ENCODE results near the gene HOXB9. TPM values are rescaled to one million over a fixed set of nuclear protein-coding genes. Genes with fewer than 3 reads are reported as not detected.

The HOXB9 gene
- total RNA-seq, 1 experiment from 2014 or later, result not detected

- Histone ChIP-seq H3K79me2 (ENCODE audit: insufficient read depth, low read length) (no peaks in the 10 kb centered on the region), H4K20me1 (ENCODE audit: control insufficient read depth, insufficient read depth, insufficient read length) (peaks cover 2% of the 10 kb centered on the region), H3K27ac (ENCODE audit: insufficient read length, low read depth, low read length) (no peak overlapping the region)
These were observed 50.3 kb downstream of the HOXB9 start for GRCh38 chr17:48575673-48576478.

More at GRCh38 chr17:48575673-48576478, 50.3 kb downstream of the HOXB9 start:
- no peak overlapping the region for H3K14ac ChIP-seq (ENCODE audit: insufficient read depth, low read length)
- no peak for TF ChIP-seq CTCF (conservative IDR thresholded peaks at IDR 0.05)
- Mint-ChIP-seq H3K4me3 (no peak overlapping the region), H3K9me3 (peaks cover 7 to 16% of the 10 kb centered on the region in 2 experiments; a peak in 4 of 5 replicates), H3K27ac (no peak overlapping the region), H3K27me3 (ENCODE audit: low read depth) (peaks cover 29% of the 10 kb centered on the region), H3K4me1 (peaks cover 2 to 28% of the 10 kb centered on the region in 2 experiments), H3K36me3 (ENCODE audit: insufficient read depth in 1 of 3, low read depth in 3 of 3) (no peaks in the 10 kb centered on the region; a peak in 2 of 7 replicates)
- H3K9ac ChIP-seq (ENCODE audit: extremely low read depth, insufficient read length, low read length), result no peak overlapping the region
- no peak overlapping the region for H4K8ac ChIP-seq (replicated peaks; ENCODE audit: insufficient read length, low read depth, low read length)
- no peak overlapping the region for H3K4me2 ChIP-seq (ENCODE audit: insufficient read depth, insufficient read length, low read length)
- H3K23ac ChIP-seq (ENCODE audit: insufficient read length, low read depth, low read length), result no peak overlapping the region
- no peak overlapping the region for H3K18ac ChIP-seq (ENCODE audit: insufficient read length, low read depth, low read length)
- no peak overlapping the region for H2BK5ac ChIP-seq (ENCODE audit: insufficient read length, low read length)
- H3K79me1 ChIP-seq (ENCODE audit: insufficient read depth, low read depth, low read length, poor library complexity, severe bottlenecking), result no peaks in the 10 kb centered on the region
- H3K4ac ChIP-seq (ENCODE audit: low read depth, low read length), result no peak overlapping the region
- no peak overlapping the region for H2BK12ac ChIP-seq (ENCODE audit: insufficient read length, low read depth, low read length)
- no peak overlapping the region for H3T11ph ChIP-seq (ENCODE audit: low read length)
- no peaks in the 10 kb centered on the region for H3K4me1 ChIP-seq (ENCODE audit: insufficient read depth, low read length)
- no peak overlapping the region for H2AK5ac ChIP-seq (ENCODE audit: insufficient read length, low read length)
- no peak overlapping the region for H4K91ac ChIP-seq (ENCODE audit: insufficient read length, low read depth, low read length)
- DNase-seq, result no peak
- H2BK120ac ChIP-seq (ENCODE audit: low read depth, low read length, poor library complexity, severe bottlenecking), result no peak overlapping the region
- H3K23me2 ChIP-seq (ENCODE audit: insufficient read length, low read depth, low read length, poor library complexity, severe bottlenecking), result no peaks in the 10 kb centered on the region
- H3K56ac ChIP-seq (ENCODE audit: insufficient read length, low read depth, low read length), result no peak overlapping the region
- H4K5ac ChIP-seq (ENCODE audit: insufficient read length, low read depth, low read length), result no peak overlapping the region
- no CpG with 5 or more reads among the region's 22 CpGs for WGBS (ENCODE audit: extremely low coverage, insufficient read length, low lambda C conversion rate)
- peaks cover 96% of the 10 kb centered on the region for H3K27me3 ChIP-seq (ENCODE audit: insufficient read depth, low read length)
- H3K9me3 ChIP-seq (ENCODE audit: control insufficient read depth, low read depth, low read length), result no peaks in the 10 kb centered on the region
- H2BK20ac ChIP-seq (ENCODE audit: low read depth, low read length, poor library complexity, severe bottlenecking), result no peak overlapping the region
- no peak overlapping the region for H2BK15ac ChIP-seq (ENCODE audit: low read depth, low read length)
- no peak overlapping the region for H2AFZ ChIP-seq (ENCODE audit: low read length)

Measured in H9 (cell line).